ENCODE results near the gene NLGN1. TPM values are rescaled to one million over a fixed set of nuclear protein-coding genes. Genes with fewer than 3 reads are reported as not detected.

Gene NLGN1
- total RNA-seq, 1 experiment from 2014 or later: 5.2 TPM

- Histone ChIP-seq H3K18ac (ENCODE audit: insufficient read length, low read depth, low read length) (no peak overlapping the region), H2BK120ac (ENCODE audit: low read depth, low read length, poor library complexity, severe bottlenecking) (no peak overlapping the region), H3T11ph (ENCODE audit: low read length) (no peak overlapping the region), H3K14ac (ENCODE audit: insufficient read depth, low read length) (no peak overlapping the region), H3K9me3 (ENCODE audit: control insufficient read depth, low read depth, low read length) (no peaks in the 10 kb centered on the region), H2BK5ac (ENCODE audit: insufficient read length, low read length) (no peak overlapping the region), H4K8ac (replicated peaks; ENCODE audit: insufficient read length, low read depth, low read length) (no peak overlapping the region), H3K79me2 (ENCODE audit: insufficient read depth, low read length) (no peaks in the 10 kb centered on the region), H2AFZ (ENCODE audit: low read length) (no peak overlapping the region), H4K5ac (ENCODE audit: insufficient read length, low read depth, low read length) (no peak overlapping the region), H3K4me2 (ENCODE audit: insufficient read depth, insufficient read length, low read length) (no peak overlapping the region), H3K9ac (ENCODE audit: extremely low read depth, insufficient read length, low read length) (no peak overlapping the region), H2AK5ac (ENCODE audit: insufficient read length, low read length) (no peak overlapping the region), H4K20me1 (ENCODE audit: control insufficient read depth, insufficient read depth, insufficient read length) (no peaks in the 10 kb centered on the region), H3K4me1 (ENCODE audit: insufficient read depth, low read length) (no peaks in the 10 kb centered on the region), H3K23ac (ENCODE audit: insufficient read length, low read depth, low read length) (no peak overlapping the region), H2BK15ac (ENCODE audit: low read depth, low read length) (no peak overlapping the region), H3K27me3 (ENCODE audit: insufficient read depth, low read length) (no peaks in the 10 kb centered on the region), H3K4ac (ENCODE audit: low read depth, low read length) (no peak overlapping the region), H3K79me1 (ENCODE audit: insufficient read depth, low read depth, low read length, poor library complexity, severe bottlenecking) (no peaks in the 10 kb centered on the region), H4K91ac (ENCODE audit: insufficient read length, low read depth, low read length) (no peak overlapping the region), H3K27ac (ENCODE audit: insufficient read length, low read depth, low read length) (no peak overlapping the region), H3K23me2 (ENCODE audit: insufficient read length, low read depth, low read length, poor library complexity, severe bottlenecking) (no peaks in the 10 kb centered on the region), H3K56ac (ENCODE audit: insufficient read length, low read depth, low read length) (no peak overlapping the region), H2BK12ac (ENCODE audit: insufficient read length, low read depth, low read length) (no peak overlapping the region), H2BK20ac (ENCODE audit: low read depth, low read length, poor library complexity, severe bottlenecking) (no peak overlapping the region)
- H3K36me3 Mint-ChIP-seq (ENCODE audit: insufficient read depth in 1 of 3, low read depth in 3 of 3): no peaks in the 10 kb centered on the region
- TF ChIP-seq CTCF (conservative IDR thresholded peaks at IDR 0.05): peak; percentile 52; the same call in 2 of the 3 replicates
- H3K4me1 Mint-ChIP-seq: peaks cover 15 to 16% of the 10 kb centered on the region in 2 experiments
- H3K9me3 Mint-ChIP-seq: no peaks in the 10 kb centered on the region
- H3K4me3 Mint-ChIP-seq: no peak overlapping the region
- no peak overlapping the region; a peak in 1 of 7 replicates for H3K27ac Mint-ChIP-seq
- WGBS (ENCODE audit: extremely low coverage, insufficient read length, low lambda C conversion rate): no CpG with 5 or more reads among the region's 3 CpGs
- H3K27me3 Mint-ChIP-seq (ENCODE audit: low read depth): no peaks in the 10 kb centered on the region
- DNase-seq: peak; percentile 33
Observed at GRCh38 chr3:173785004-173785403, 387.5 kb downstream of the NLGN1 start.

Measured in H9 (cell line).